Effector memory CD4-positive, alpha-beta T cell (primary cell): ENCODE measurements around the gene THEM4.

ENCODE experiments used
- DNase-seq, 3 donors: peaks; one replicate each; pipeline ENCODE4 v3.0.0-alpha.2; 2020
- H3K27ac ChIP-seq: 2 replicates; pipeline ENCODE4 v1.7.0; 2013; ENCODE audit warnings: mild to moderate bottlenecking, low read length, moderate library complexity; ENCODE audit not compliant: insufficient read depth, poor library complexity, severe bottlenecking
- H3K27me3 ChIP-seq: replicated peaks from 2 replicates; pipeline ENCODE4 v1.7.0; 2013; ENCODE audit warnings: mild to moderate bottlenecking, low read length; ENCODE audit not compliant: insufficient read depth, control insufficient read depth, poor library complexity, severe bottlenecking
- H3K36me3 ChIP-seq: 2 replicates; pipeline ENCODE4 v1.7.0; 2013; ENCODE audit warnings: mild to moderate bottlenecking, low read length, moderate library complexity; ENCODE audit not compliant: control insufficient read depth, insufficient read depth
- H3K4me1 ChIP-seq: 2 replicates; pipeline ENCODE4 v1.7.0; 2013; ENCODE audit warnings: low read length, mild to moderate bottlenecking; ENCODE audit not compliant: control insufficient read depth, insufficient read depth, poor library complexity, severe bottlenecking
- H3K4me3 ChIP-seq: 2 replicates; pipeline ENCODE4 v1.7.0; 2013; ENCODE audit warnings: low read length, low read depth, mild to moderate bottlenecking; ENCODE audit not compliant: insufficient read depth, poor library complexity, severe bottlenecking
- H3K9me3 ChIP-seq: 2 replicates; pipeline ENCODE4 v1.7.0; 2013; ENCODE audit warnings: mild to moderate bottlenecking, low read length, moderate library complexity; ENCODE audit not compliant: control insufficient read depth

THEM4 gene

DNA sequence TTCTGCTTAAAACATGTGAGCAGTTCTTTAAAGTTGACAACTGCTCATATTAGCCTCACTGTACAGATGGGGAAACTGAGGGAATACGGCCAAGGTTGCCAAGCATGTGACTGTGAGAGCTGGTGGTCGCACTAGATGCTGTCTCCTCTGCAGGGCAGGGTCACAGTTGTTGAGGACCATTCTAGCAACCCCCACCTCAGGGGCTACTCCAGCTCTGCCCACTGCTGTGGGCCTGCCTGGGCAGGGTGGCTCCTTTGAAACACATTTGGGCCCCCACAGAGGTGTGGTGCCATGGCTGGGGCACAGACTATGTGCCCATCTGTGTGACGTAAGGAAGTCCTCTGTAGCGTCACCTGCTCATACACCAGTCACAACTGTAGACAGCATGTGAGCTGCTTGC lies 56.6 kb downstream of the THEM4 start:
- no peak overlapping the region for H3K27ac ChIP-seq
- no peaks in the 10 kb centered on the region for H3K4me1 ChIP-seq
- no peaks in the 10 kb centered on the region for H3K27me3 ChIP-seq
- peaks cover 3% of the 10 kb centered on the region for H3K36me3 ChIP-seq
- H3K4me3 ChIP-seq: no peak overlapping the region
- H3K9me3 ChIP-seq: no peaks in the 10 kb centered on the region
- DNase-seq: no peak

- no peak for DNase-seq
Observed at GRCh38 chr1:151851886-151852285, 57.4 kb downstream of the THEM4 start.

DNA sequence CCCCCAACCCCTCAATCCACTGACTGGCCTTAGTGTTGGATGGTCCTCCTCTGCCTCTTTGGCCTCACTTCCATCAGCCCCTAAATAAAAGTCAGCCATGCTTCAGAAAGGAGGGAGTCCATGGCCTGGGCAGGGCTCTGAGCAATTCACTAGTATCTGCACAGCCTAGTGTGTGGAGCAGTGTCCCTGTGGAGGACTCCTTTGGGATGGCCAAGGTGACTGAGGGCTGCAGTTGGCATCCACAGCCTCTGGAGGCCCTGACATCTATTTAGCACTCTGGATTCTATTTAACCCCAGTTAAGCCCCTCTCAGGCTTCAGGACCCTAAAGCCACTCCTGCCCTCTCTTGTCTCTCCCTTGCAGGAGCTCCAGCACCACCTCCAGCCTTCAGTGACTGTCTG lies 59.4 kb downstream of the THEM4 start:
- Histone ChIP-seq H3K4me1 (no peaks in the 10 kb centered on the region), H3K27ac (no peak overlapping the region), H3K9me3 (no peaks in the 10 kb centered on the region), H3K4me3 (no peak overlapping the region), H3K27me3 (no peaks in the 10 kb centered on the region), H3K36me3 (peaks cover 3% of the 10 kb centered on the region)
- DNase-seq: no peak

More at GRCh38 chr1:151851886-151852285, 57.4 kb downstream of the THEM4 start:
- no peak overlapping the region for H3K4me3 ChIP-seq
- peaks cover 3% of the 10 kb centered on the region for H3K36me3 ChIP-seq
- no peaks in the 10 kb centered on the region for H3K4me1 ChIP-seq
- H3K27ac ChIP-seq: no peak overlapping the region
- H3K27me3 ChIP-seq: no peaks in the 10 kb centered on the region
- no peaks in the 10 kb centered on the region for H3K9me3 ChIP-seq

GRCh38 chr1:151849126-151849525 lies 60.2 kb downstream of the THEM4 start:
- H3K4me3 ChIP-seq: no peak overlapping the region
- DNase-seq: no peak
- H3K4me1 ChIP-seq: no peaks in the 10 kb centered on the region
- peaks cover 3% of the 10 kb centered on the region for H3K36me3 ChIP-seq
- no peaks in the 10 kb centered on the region for H3K27me3 ChIP-seq
- H3K9me3 ChIP-seq: no peaks in the 10 kb centered on the region
- no peak overlapping the region for H3K27ac ChIP-seq

DNA sequence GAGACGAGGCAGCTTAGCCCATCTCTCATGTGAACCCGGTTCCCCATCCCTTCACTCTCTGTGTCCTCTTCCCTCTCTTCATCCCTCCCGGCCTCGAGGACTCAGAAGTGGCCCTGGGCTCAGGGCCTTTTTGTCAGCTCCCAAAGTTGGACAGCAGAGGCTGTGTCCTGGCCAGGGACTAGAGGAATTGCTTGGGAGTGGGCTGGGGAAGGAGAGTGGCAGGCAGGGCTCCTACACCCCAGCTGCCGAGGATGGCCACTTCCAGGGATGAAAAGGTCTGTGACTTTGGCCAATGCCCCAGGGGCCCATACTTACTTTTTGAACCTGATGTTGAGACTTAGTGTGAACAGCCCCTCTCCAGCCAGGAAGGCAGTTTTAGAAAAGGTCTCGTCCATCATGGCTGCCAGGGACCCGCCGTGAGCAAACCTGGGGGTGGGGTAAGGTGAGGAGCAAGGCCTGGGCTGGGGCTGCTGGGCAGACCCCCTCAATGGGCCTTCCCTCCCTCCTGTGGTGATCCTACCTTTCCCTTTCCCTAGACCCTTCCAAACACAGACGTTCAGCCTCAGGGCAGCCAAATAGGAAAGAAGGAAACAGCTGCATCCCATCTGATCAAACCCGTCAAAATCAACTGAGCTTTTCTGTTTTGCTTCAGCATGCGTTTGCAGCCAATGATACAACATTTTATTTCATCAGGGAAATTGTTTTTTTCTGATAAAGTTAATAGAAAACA lies 61.3 kb downstream of the THEM4 start:
- Histone ChIP-seq H3K27me3 (no peaks in the 10 kb centered on the region), H3K27ac (no peak overlapping the region)

GRCh38 chr1:151846686-151847237 lies 62.5 kb downstream of the THEM4 start:
- H3K9me3 ChIP-seq: no peaks in the 10 kb centered on the region
- H3K27ac ChIP-seq: no peak overlapping the region
- H3K27me3 ChIP-seq: no peaks in the 10 kb centered on the region
- H3K4me3 ChIP-seq: no peak overlapping the region
- DNase-seq: no peak
- H3K36me3 ChIP-seq: no peaks in the 10 kb centered on the region
- no peaks in the 10 kb centered on the region for H3K4me1 ChIP-seq

More for the DNA sequence above, 61.3 kb downstream of the THEM4 start:
- Histone ChIP-seq H3K9me3 (no peaks in the 10 kb centered on the region), H3K4me3 (no peak overlapping the region), H3K4me1 (no peaks in the 10 kb centered on the region), H3K36me3 (peaks cover 3% of the 10 kb centered on the region)
- no peak for DNase-seq

- no peak for DNase-seq
Observed at GRCh38 chr1:151846062-151846568, 63.2 kb downstream of the THEM4 start.

DNA sequence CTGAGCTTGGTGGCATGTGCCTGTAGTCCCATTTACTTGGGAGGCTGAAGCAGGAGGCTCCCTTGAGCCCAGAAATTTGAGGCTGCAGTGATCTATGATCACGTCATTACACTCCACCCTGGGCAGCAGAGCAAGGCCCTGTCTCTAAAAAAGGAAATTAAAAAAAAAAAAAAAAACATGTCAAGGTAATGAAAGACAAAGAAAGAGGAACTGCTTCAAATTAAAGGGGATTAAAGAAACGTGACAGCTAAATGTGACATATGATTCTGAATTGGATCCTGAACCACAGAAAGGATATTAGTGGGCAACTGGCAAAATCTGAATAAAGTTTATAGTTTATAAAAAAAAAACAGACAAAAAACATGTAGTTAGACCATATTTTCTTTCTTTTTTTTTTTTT lies 65.9 kb downstream of the THEM4 start:
- no peak for DNase-seq
- H3K36me3 ChIP-seq: no peaks in the 10 kb centered on the region
- no peak overlapping the region for H3K27ac ChIP-seq
- H3K4me3 ChIP-seq: no peak overlapping the region
- H3K27me3 ChIP-seq: no peaks in the 10 kb centered on the region
- peaks cover 23% of the 10 kb centered on the region for H3K4me1 ChIP-seq
- H3K9me3 ChIP-seq: no peaks in the 10 kb centered on the region

More at GRCh38 chr1:151846062-151846568, 63.2 kb downstream of the THEM4 start:
- H3K4me3 ChIP-seq: no peak overlapping the region
- no peaks in the 10 kb centered on the region for H3K27me3 ChIP-seq
- H3K4me1 ChIP-seq: no peaks in the 10 kb centered on the region
- no peaks in the 10 kb centered on the region for H3K36me3 ChIP-seq
- H3K27ac ChIP-seq: no peak overlapping the region
- no peaks in the 10 kb centered on the region for H3K9me3 ChIP-seq

DNA sequence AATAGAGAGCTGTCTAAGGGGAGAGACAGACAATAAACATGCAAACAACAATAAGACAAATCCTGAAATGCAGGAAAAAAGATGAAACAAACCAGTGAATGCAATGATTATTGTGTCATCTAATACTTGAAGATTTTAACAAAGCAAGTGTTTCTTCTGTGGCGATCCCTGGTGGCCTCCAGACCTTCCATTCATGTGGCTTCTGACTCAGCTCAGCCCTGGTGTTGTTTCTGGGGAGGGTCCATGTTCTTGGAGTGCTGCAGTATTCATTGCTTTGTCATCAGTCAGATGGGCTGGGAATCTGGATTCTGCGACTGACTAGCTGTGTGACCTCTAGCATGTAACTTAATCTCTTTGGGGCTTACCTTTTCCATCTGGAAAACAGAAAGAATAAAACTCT lies 68.2 kb downstream of the THEM4 start:
- DNase-seq: no peak
- Histone ChIP-seq H3K36me3 (no peaks in the 10 kb centered on the region), H3K27ac (no peak overlapping the region), H3K27me3 (no peaks in the 10 kb centered on the region), H3K4me3 (no peak overlapping the region), H3K4me1 (peaks cover 44% of the 10 kb centered on the region), H3K9me3 (no peaks in the 10 kb centered on the region)

- peaks cover 44% of the 10 kb centered on the region for H3K4me1 ChIP-seq
- H3K27me3 ChIP-seq: no peaks in the 10 kb centered on the region
- H3K4me3 ChIP-seq: peak overlapping the region; percentile 63
- peak overlapping the region; percentile 80 for H3K27ac ChIP-seq
- no peak for DNase-seq
- no peaks in the 10 kb centered on the region for H3K9me3 ChIP-seq
- no peaks in the 10 kb centered on the region for H3K36me3 ChIP-seq
Observed at GRCh38 chr1:151840421-151840820, 68.9 kb downstream of the THEM4 start.
